Measurements from ENCODE around the gene CHRNA4.

DNA sequence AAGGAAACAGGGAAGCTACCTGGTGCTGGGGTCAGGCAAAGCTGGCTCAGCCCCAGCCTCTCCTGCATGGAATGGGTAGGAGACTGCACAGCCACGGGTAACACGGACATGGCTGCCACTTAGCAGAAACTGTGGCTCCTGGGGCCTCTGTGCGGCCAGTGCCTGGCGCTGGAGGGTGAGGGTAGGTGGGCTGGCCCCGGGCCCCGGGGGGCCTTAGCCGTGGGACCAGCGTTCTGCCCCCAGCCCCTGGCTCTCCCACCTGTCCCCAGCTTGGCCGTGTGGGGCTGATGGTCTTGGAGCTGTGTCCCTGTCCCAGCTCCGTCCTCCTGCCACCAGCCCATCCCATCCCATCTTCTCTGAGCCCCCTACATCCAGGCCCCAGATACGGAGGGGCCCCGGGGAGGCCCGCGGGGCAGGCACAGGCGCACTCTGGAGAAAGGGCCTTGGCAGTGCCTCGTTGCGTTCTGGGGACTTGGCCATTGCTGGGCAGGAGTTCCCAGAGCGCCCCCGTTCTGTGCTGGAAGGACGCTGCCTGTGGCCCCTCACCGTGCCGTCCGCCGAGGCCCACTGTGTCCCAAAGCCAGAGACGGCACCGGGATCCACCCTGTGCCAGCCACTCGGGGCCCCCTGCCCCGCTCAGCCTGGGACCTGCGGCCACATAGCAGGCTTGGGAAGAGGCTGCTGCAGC lies 12.2 kb downstream of the CHRNA4 start:
- no peak for TF ChIP-seq CEBPB (IDR thresholded peaks at IDR 0.05; ENCODE audit: borderline replicate concordance in 1 of 2, low read depth in 2 of 2, low read length in 2 of 2)
- TF ChIP-seq, protein P1, sequence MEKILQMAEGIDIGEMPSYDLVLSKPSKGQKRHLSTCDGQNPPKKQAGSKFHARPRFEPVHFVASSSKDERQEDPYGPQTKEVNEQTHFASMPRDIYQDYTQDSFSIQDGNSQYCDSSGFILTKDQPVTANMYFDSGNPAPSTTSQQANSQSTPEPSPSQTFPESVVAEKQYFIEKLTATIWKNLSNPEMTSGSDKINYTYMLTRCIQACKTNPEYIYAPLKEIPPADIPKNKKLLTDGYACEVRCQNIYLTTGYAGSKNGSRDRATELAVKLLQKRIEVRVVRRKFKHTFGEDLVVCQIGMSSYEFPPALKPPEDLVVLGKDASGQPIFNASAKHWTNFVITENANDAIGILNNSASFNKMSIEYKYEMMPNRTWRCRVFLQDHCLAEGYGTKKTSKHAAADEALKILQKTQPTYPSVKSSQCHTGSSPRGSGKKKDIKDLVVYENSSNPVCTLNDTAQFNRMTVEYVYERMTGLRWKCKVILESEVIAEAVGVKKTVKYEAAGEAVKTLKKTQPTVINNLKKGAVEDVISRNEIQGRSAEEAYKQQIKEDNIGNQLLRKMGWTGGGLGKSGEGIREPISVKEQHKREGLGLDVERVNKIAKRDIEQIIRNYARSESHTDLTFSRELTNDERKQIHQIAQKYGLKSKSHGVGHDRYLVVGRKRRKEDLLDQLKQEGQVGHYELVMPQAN (conservative IDR thresholded peaks at IDR 0.05) = no peak
- no peak for TF ChIP-seq ZNF217 (IDR thresholded peaks at IDR 0.05)
- no peak for TF ChIP-seq TBL1XR1 (IDR thresholded peaks at IDR 0.05; ENCODE audit: low read depth, low read length)
- TF ChIP-seq SIN3A (IDR thresholded peaks at IDR 0.05; ENCODE audit: low read depth, low read length) = no peak
